ENCODE data around the gene TMEM94. TPM values are rescaled to one million over a fixed set of nuclear protein-coding genes. Genes with fewer than 3 reads are reported as not detected.
"Not testable (repeated sequence)": the region's sequence is repeated elsewhere in the genome, so short reads cannot be mapped to it uniquely, and the experiment has no call there.

The TMEM94 gene
- total RNA-seq, 1 experiment from 2014 or later: 67.0 TPM

GRCh38 chr17:75518201-75518600, 61.8 kb downstream of the TMEM94 start:
- H3K4me1 ChIP-seq (ENCODE audit: insufficient read depth, low read length, poor library complexity, severe bottlenecking): no peaks in the 10 kb centered on the region
- no peak overlapping the region for H3K4me3 ChIP-seq (ENCODE audit: low read depth, low read length, poor library complexity, severe bottlenecking)

DNA sequence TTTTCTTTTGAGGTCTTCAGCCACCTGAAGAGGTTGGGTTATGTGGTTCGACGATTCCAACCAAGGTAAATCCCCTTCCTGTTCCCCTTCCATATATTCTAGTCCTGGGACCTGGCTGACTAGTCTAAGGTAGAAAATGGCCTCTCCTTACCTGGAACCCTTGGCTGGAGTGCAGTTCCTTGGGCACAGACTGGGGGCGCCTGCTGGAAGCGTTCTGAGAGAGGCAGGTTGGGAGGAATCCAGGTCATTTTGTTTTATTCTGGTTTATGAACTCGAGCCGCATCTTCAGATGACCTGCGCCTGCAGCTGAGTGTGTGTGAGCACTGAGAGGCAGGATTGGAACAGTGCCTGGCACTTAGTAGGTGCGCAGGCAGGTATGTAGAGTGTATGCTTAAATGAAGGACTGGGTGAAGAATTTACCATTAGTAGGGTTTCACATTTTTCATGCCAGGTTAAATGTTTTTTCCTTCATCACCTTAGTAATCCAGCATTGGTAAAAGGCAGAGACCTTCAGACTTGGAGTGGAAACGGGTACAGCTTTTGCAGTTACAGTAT, 62.6 kb downstream of the TMEM94 start:
- Histone ChIP-seq H3K36me3 (ENCODE audit: insufficient read depth, low read length, poor library complexity, severe bottlenecking) (peaks cover 11% of the 10 kb centered on the region), H3K4me1 (ENCODE audit: insufficient read depth, low read length, poor library complexity, severe bottlenecking) (no peaks in the 10 kb centered on the region), H3K9me3 (ENCODE audit: low read depth, low read length, poor library complexity, severe bottlenecking) (no peaks in the 10 kb centered on the region), H3K27ac (ENCODE audit: low read depth, low read length, poor library complexity, severe bottlenecking) (no peak overlapping the region), H3K4me3 (ENCODE audit: low read depth, low read length, poor library complexity, severe bottlenecking) (no peak overlapping the region), H3K27me3 (replicated peaks; ENCODE audit: insufficient read depth, low read depth, low read length, poor library complexity) (no peaks in the 10 kb centered on the region)
- CTCF ChIA-PET: no interaction called here
- no peak for TF ChIP-seq CTCF (conservative IDR thresholded peaks at IDR 0.05; ENCODE audit: low read depth, low read length)
- TF ChIP-seq EZH2 (IDR thresholded peaks at IDR 0.05; ENCODE audit: borderline replicate concordance, low read depth, low read length, poor library complexity, severe bottlenecking): no peak
- intact Hi-C loops (cut with micrococcal nuclease; ENCODE audit: unreplicated experiment): loop anchor here (5.0 kb wide), 1 partner anchor 68 kb away; the partner anchor contains the start of gene MYO15B
- POLR2A ChIA-PET (ENCODE audit: low non-redundant PET): no interaction called here
- BruUV-seq (replicated peaks): no TSS peak
- DNase-seq (ENCODE audit: low spot score): no peak

More at GRCh38 chr17:75518201-75518600, 61.8 kb downstream of the TMEM94 start:
- Histone ChIP-seq H3K9me3 (ENCODE audit: low read depth, low read length, poor library complexity, severe bottlenecking) (no peaks in the 10 kb centered on the region), H3K27me3 (replicated peaks; ENCODE audit: insufficient read depth, low read depth, low read length, poor library complexity) (no peaks in the 10 kb centered on the region), H3K27ac (ENCODE audit: low read depth, low read length, poor library complexity, severe bottlenecking) (no peak overlapping the region), H3K36me3 (ENCODE audit: insufficient read depth, low read length, poor library complexity, severe bottlenecking) (peaks cover 15% of the 10 kb centered on the region)
- BruUV-seq (replicated peaks): no TSS peak
- no peak for DNase-seq (ENCODE audit: low spot score)
- POLR2A ChIA-PET (ENCODE audit: low non-redundant PET): no interaction called here
- intact Hi-C loops (cut with micrococcal nuclease; ENCODE audit: unreplicated experiment): loop anchor here (5.0 kb wide), 1 partner anchor 69 kb away; the partner anchor contains the start of gene MYO15B
- TF ChIP-seq CTCF (conservative IDR thresholded peaks at IDR 0.05; ENCODE audit: low read depth, low read length): no peak
- no peak for TF ChIP-seq EZH2 (IDR thresholded peaks at IDR 0.05; ENCODE audit: borderline replicate concordance, low read depth, low read length, poor library complexity, severe bottlenecking)
- CTCF ChIA-PET: no interaction called here

GRCh38 chr17:75520413-75520812, 64.0 kb downstream of the TMEM94 start:
- H3K36me3 ChIP-seq (ENCODE audit: insufficient read depth, low read length, poor library complexity, severe bottlenecking): peaks cover 11% of the 10 kb centered on the region
- H3K27ac ChIP-seq (ENCODE audit: low read depth, low read length, poor library complexity, severe bottlenecking); H3K4me3 ChIP-seq (ENCODE audit: low read depth, low read length, poor library complexity, severe bottlenecking); intact Hi-C loops (cut with micrococcal nuclease; ENCODE audit: unreplicated experiment); H3K9me3 ChIP-seq (ENCODE audit: low read depth, low read length, poor library complexity, severe bottlenecking); DNase-seq (ENCODE audit: low spot score); H3K27me3 ChIP-seq (replicated peaks; ENCODE audit: insufficient read depth, low read depth, low read length, poor library complexity); CTCF ChIA-PET; H3K4me1 ChIP-seq (ENCODE audit: insufficient read depth, low read length, poor library complexity, severe bottlenecking); BruUV-seq (replicated peaks): not testable (repeated sequence)
- POLR2A ChIA-PET (ENCODE audit: low non-redundant PET): interaction anchor here (0.7 kb wide), 1 partner anchor 35 kb away, joined by 4 read pairs; no protein-coding TSS in a partner anchor

GRCh38 chr17:75521290-75521689, 64.9 kb downstream of the TMEM94 start:
- no TSS peak for BruUV-seq (replicated peaks)
- Histone ChIP-seq H3K27me3 (replicated peaks; ENCODE audit: insufficient read depth, low read depth, low read length, poor library complexity) (no peaks in the 10 kb centered on the region), H3K27ac (ENCODE audit: low read depth, low read length, poor library complexity, severe bottlenecking) (no peak overlapping the region), H3K36me3 (ENCODE audit: insufficient read depth, low read length, poor library complexity, severe bottlenecking) (peaks cover 11% of the 10 kb centered on the region), H3K9me3 (ENCODE audit: low read depth, low read length, poor library complexity, severe bottlenecking) (no peaks in the 10 kb centered on the region), H3K4me1 (ENCODE audit: insufficient read depth, low read length, poor library complexity, severe bottlenecking) (peaks cover 11% of the 10 kb centered on the region), H3K4me3 (ENCODE audit: low read depth, low read length, poor library complexity, severe bottlenecking) (no peak overlapping the region)
- POLR2A ChIA-PET (ENCODE audit: low non-redundant PET): no interaction called here
- CTCF ChIA-PET: no interaction called here
- DNase-seq (ENCODE audit: low spot score): no peak
- no peak for TF ChIP-seq CTCF (conservative IDR thresholded peaks at IDR 0.05; ENCODE audit: low read depth, low read length)
- no peak for TF ChIP-seq EZH2 (IDR thresholded peaks at IDR 0.05; ENCODE audit: borderline replicate concordance, low read depth, low read length, poor library complexity, severe bottlenecking)
- intact Hi-C loops (cut with micrococcal nuclease; ENCODE audit: unreplicated experiment): no loop called here

Data from A673 (cell line).